Measurements from ENCODE around the gene GCAT.
A peak's percentile ranks its signal among the peaks of the same experiment; 100 is the strongest.

GCAT gene

GRCh38 chr22:37832022-37832857, 24.5 kb downstream of the GCAT start:
- in situ Hi-C loops (cut with HindIII; ENCODE audit: low pct_ligation_motif_present, low sequenced_read_pairs), result no loop called here

GRCh38 chr22:37842015-37842793, 34.5 kb downstream of the GCAT start:
- no peak for DNase-seq
- H3K36me3 ChIP-seq (replicated peaks), result peaks cover 20% of the 10 kb centered on the region
- no peak overlapping the region for H3K4me3 ChIP-seq (ENCODE audit: low read depth, low read length)
- in situ Hi-C loops (cut with HindIII; ENCODE audit: low pct_ligation_motif_present, low sequenced_read_pairs), result no loop called here
- no peak overlapping the region for H3K27ac ChIP-seq
- no peaks in the 10 kb centered on the region for H3K27me3 ChIP-seq (replicated peaks)
- TF ChIP-seq CTCF (IDR thresholded peaks at IDR 0.05; ENCODE audit: low read depth, low read length, missing control alignments), result no peak

More at GRCh38 chr22:37832022-37832857, 24.5 kb downstream of the GCAT start:
- no peak for DNase-seq
- Histone ChIP-seq H3K27ac (no peak overlapping the region), H3K27me3 (replicated peaks) (no peaks in the 10 kb centered on the region), H3K4me3 (ENCODE audit: low read depth, low read length) (no peak overlapping the region), H3K36me3 (replicated peaks) (peaks cover 51% of the 10 kb centered on the region)
- TF ChIP-seq CTCF (IDR thresholded peaks at IDR 0.05; ENCODE audit: low read depth, low read length, missing control alignments), result no peak

- Histone ChIP-seq H3K4me3 (ENCODE audit: low read depth, low read length) (peak overlapping the region; percentile 71), H3K36me3 (replicated peaks) (peaks cover 10% of the 10 kb centered on the region), H3K27me3 (replicated peaks) (no peaks in the 10 kb centered on the region), H3K27ac (peak overlapping the region; percentile 66)
- no peak for DNase-seq
- no peak for TF ChIP-seq CTCF (IDR thresholded peaks at IDR 0.05; ENCODE audit: low read depth, low read length, missing control alignments)
- in situ Hi-C loops (cut with HindIII; ENCODE audit: low pct_ligation_motif_present, low sequenced_read_pairs), result no loop called here
These were observed 36.0 kb downstream of the GCAT start for GRCh38 chr22:37843741-37844089.

GRCh38 chr22:37844904-37845329, 37.2 kb downstream of the GCAT start:
- in situ Hi-C loops (cut with HindIII; ENCODE audit: low pct_ligation_motif_present, low sequenced_read_pairs), result no loop called here
- Histone ChIP-seq H3K4me3 (ENCODE audit: low read depth, low read length) (peak overlapping the region; percentile 71), H3K27ac (no peak overlapping the region), H3K36me3 (replicated peaks) (no peaks in the 10 kb centered on the region), H3K27me3 (replicated peaks) (no peaks in the 10 kb centered on the region)
- TF ChIP-seq CTCF (IDR thresholded peaks at IDR 0.05; ENCODE audit: low read depth, low read length, missing control alignments), result no peak
- no peak for DNase-seq

- Histone ChIP-seq H3K36me3 (replicated peaks) (peaks cover 4% of the 10 kb centered on the region), H3K27me3 (replicated peaks) (no peaks in the 10 kb centered on the region), H3K27ac (no peak overlapping the region), H3K4me3 (ENCODE audit: low read depth, low read length) (no peak overlapping the region)
- in situ Hi-C loops (cut with HindIII; ENCODE audit: low pct_ligation_motif_present, low sequenced_read_pairs), result no loop called here
- TF ChIP-seq CTCF (IDR thresholded peaks at IDR 0.05; ENCODE audit: low read depth, low read length, missing control alignments), result no peak
- DNase-seq, result no peak
These were observed 38.7 kb downstream of the GCAT start for GRCh38 chr22:37846433-37846832.

Data from brain microvascular endothelial cell (primary cell).